ENCODE data around the gene NAA50. TPM values are rescaled to one million over a fixed set of nuclear protein-coding genes. Genes with fewer than 3 reads are reported as not detected.

NAA50 gene
- total RNA-seq, 1 experiment from 2014 or later: 188 TPM

- no peaks in the 10 kb centered on the region for H3K9me3 Mint-ChIP-seq (ENCODE audit: unreplicated experiment)
- CTCF ChIA-PET: no interaction called here
- Histone ChIP-seq H3K27me3 (replicated peaks; ENCODE audit: control insufficient read depth, insufficient read depth, low read length) (no peaks in the 10 kb centered on the region), H3K36me3 (ENCODE audit: control insufficient read depth, insufficient read depth, low read length) (no peaks in the 10 kb centered on the region; the same call in 1 of the 2 replicates), H3K9me3 (no peaks in the 10 kb centered on the region), H3K4me1 (no peaks in the 10 kb centered on the region), H3K4me3 (ENCODE audit: low read depth, low read length) (no peak overlapping the region)
- H3K27ac Mint-ChIP-seq (ENCODE audit: unreplicated experiment): no peak overlapping the region
- POLR2A ChIA-PET: no interaction called here
- H3K4me3 Mint-ChIP-seq (ENCODE audit: unreplicated experiment): no peak overlapping the region
- no peaks in the 10 kb centered on the region for H3K4me1 Mint-ChIP-seq (ENCODE audit: low read depth, unreplicated experiment)
- TF ChIP-seq, protein P1, sequence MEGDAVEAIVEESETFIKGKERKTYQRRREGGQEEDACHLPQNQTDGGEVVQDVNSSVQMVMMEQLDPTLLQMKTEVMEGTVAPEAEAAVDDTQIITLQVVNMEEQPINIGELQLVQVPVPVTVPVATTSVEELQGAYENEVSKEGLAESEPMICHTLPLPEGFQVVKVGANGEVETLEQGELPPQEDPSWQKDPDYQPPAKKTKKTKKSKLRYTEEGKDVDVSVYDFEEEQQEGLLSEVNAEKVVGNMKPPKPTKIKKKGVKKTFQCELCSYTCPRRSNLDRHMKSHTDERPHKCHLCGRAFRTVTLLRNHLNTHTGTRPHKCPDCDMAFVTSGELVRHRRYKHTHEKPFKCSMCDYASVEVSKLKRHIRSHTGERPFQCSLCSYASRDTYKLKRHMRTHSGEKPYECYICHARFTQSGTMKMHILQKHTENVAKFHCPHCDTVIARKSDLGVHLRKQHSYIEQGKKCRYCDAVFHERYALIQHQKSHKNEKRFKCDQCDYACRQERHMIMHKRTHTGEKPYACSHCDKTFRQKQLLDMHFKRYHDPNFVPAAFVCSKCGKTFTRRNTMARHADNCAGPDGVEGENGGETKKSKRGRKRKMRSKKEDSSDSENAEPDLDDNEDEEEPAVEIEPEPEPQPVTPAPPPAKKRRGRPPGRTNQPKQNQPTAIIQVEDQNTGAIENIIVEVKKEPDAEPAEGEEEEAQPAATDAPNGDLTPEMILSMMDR (IDR thresholded peaks at IDR 0.05; ENCODE audit: insufficient read depth in 1 of 2, low read depth in 1 of 2, low read length in 1 of 2, severe bottlenecking in 1 of 2, unreplicated experiment in 1 of 2): no peak
- intact Hi-C loops (cut with micrococcal nuclease; ENCODE audit: unreplicated experiment): no loop called here
- no peaks in the 10 kb centered on the region for H3K36me3 Mint-ChIP-seq (ENCODE audit: insufficient read depth, unreplicated experiment)
- BruUV-seq (replicated peaks): no TSS peak
- H3K27me3 Mint-ChIP-seq (ENCODE audit: insufficient read depth, unreplicated experiment): no peaks in the 10 kb centered on the region
- DNase-seq: no peak
Measured at GRCh38 chr3:113673593-113673992, 72.5 kb downstream of the NAA50 start.

GRCh38 chr3:113668015-113668414 is 78.0 kb downstream of the NAA50 start:
- Mint-ChIP-seq H3K4me1 (ENCODE audit: low read depth, unreplicated experiment) (peaks cover 14% of the 10 kb centered on the region), H3K4me3 (ENCODE audit: unreplicated experiment) (no peak overlapping the region), H3K36me3 (ENCODE audit: insufficient read depth, unreplicated experiment) (peaks cover 2% of the 10 kb centered on the region), H3K9me3 (ENCODE audit: unreplicated experiment) (no peaks in the 10 kb centered on the region), H3K27me3 (ENCODE audit: insufficient read depth, unreplicated experiment) (no peaks in the 10 kb centered on the region), H3K27ac (ENCODE audit: unreplicated experiment) (no peak overlapping the region)
- Histone ChIP-seq H3K4me1 (peaks cover 21% of the 10 kb centered on the region), H3K27me3 (replicated peaks; ENCODE audit: control insufficient read depth, insufficient read depth, low read length) (no peaks in the 10 kb centered on the region), H3K9me3 (no peaks in the 10 kb centered on the region), H3K36me3 (ENCODE audit: control insufficient read depth, insufficient read depth, low read length) (no peaks in the 10 kb centered on the region), H3K4me3 (ENCODE audit: low read depth, low read length) (no peak overlapping the region)
- CTCF ChIA-PET: no interaction called here
- intact Hi-C loops (cut with micrococcal nuclease; ENCODE audit: unreplicated experiment): no loop called here
- no TSS peak for BruUV-seq (replicated peaks)
- TF ChIP-seq, protein P1 (IDR thresholded peaks at IDR 0.05; ENCODE audit: insufficient read depth in 1 of 2, low read depth in 1 of 2, low read length in 1 of 2, severe bottlenecking in 1 of 2, unreplicated experiment in 1 of 2): no peak
- no peak for DNase-seq
- POLR2A ChIA-PET: no interaction called here

Other genes with a start within 250 kb of the NAA50 start
- gene SPICE1, start 231.1 kb downstream of the NAA50 start, total RNA-seq (2022): 15.5 and 16.0 TPM in 2 replicates
- gene SIDT1, start 213.7 kb downstream of the NAA50 start, total RNA-seq (2022): 0.84 and 1.0 TPM in 2 replicates
- 10.9 and 12.1 TPM in 2 replicates for gene USF3, start 49.6 kb downstream of the NAA50 start, total RNA-seq (2022)
- 93.0 and 96.4 TPM in 2 replicates for gene ATP6V1A, start 786 bp upstream of the NAA50 start, total RNA-seq (2022)
- 3.9 and 4.2 TPM in 2 replicates for gene GRAMD1C, start 92.5 kb upstream of the NAA50 start, total RNA-seq (2022)
- 9.0 and 9.1 TPM in 2 replicates for gene ZDHHC23, start 201.8 kb upstream of the NAA50 start, total RNA-seq (2022)

Measured in Caco-2 (cell line).